SU-DHL-6 (cell line): ENCODE results near the gene LRP1.

ENCODE experiments used
- EZH2phosphoT487 ChIP-seq: fragments of 200-600 bp; sonication (generic), shearing (Covaris generic); conservative IDR thresholded peaks from 2 replicates; pipeline ENCODE4 v1.6.1; 2018; ENCODE audit warnings: mild to moderate bottlenecking, antibody characterized with exemption, low read length, moderate library complexity, mixed read lengths
- TF ChIP-seq, protein P1 (sequence below): fragments of 200-600 bp; sonication (generic); IDR thresholded peaks from one replicate; pipeline ENCODE4 v1.5.1; 2017; ENCODE audit warnings: antibody characterized with exemption, mild to moderate bottlenecking, low read length, moderate library complexity; ENCODE audit not compliant: insufficient read depth, poor library complexity, severe bottlenecking

DNA sequence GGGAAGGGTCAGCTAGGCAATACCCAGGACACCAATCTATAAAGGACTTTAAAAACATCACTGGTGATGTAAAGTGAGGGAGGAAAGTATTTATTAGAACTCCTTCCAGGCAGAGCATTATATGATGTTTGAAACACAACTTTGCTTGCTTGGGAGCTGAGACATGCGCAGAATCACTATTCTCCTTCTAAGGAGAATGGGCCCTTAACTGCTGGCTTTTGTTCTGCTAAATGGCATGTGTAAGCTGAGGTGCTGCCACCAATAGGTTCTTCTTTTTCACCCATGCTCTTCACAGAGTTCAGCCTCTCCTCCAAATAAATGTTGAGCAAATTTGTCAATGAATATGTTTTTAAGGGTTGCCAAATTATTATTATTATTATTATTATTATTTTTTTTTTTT lies 118.8 kb downstream of the LRP1 start:
- TF ChIP-seq, protein P1, sequence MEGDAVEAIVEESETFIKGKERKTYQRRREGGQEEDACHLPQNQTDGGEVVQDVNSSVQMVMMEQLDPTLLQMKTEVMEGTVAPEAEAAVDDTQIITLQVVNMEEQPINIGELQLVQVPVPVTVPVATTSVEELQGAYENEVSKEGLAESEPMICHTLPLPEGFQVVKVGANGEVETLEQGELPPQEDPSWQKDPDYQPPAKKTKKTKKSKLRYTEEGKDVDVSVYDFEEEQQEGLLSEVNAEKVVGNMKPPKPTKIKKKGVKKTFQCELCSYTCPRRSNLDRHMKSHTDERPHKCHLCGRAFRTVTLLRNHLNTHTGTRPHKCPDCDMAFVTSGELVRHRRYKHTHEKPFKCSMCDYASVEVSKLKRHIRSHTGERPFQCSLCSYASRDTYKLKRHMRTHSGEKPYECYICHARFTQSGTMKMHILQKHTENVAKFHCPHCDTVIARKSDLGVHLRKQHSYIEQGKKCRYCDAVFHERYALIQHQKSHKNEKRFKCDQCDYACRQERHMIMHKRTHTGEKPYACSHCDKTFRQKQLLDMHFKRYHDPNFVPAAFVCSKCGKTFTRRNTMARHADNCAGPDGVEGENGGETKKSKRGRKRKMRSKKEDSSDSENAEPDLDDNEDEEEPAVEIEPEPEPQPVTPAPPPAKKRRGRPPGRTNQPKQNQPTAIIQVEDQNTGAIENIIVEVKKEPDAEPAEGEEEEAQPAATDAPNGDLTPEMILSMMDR = no peak
- no peak for TF ChIP-seq EZH2phosphoT487
